ENCODE measurements around the gene OR10G6. TPM values are rescaled to one million over a fixed set of nuclear protein-coding genes. Genes with fewer than 3 reads are reported as not detected.

The OR10G6 gene
- total and polyA plus RNA-seq, 2 of the 8 experiments (the other 6 are each of a cell fraction or from before 2014, with no cell fraction given) = not detected

DNA sequence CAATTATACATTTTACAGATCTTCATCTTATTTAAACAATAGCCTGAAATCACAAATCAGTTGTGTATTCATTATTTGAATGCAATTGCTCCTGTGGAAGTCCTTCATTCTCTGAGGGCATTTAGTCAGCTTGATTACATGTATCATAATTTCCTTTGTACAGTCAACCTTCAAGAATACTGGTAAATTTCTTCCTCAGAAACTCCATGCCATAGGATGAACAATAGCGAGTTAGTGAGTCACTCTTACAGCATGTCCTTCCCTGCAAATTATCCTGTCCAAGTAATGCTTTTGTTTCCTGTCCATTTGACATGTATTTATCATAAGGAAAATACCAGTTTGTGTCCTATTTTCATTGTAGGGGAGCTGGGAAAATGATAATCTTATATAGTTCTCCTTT lies 21.1 kb downstream of the OR10G6 start:
- no peaks in the 10 kb centered on the region for H3K4me1 ChIP-seq (replicated peaks in 1 of 4; ENCODE audit: control insufficient read depth in 3 of 4, insufficient read depth in 4 of 4, low read length in 3 of 4)
- no peaks in the 10 kb centered on the region for H3K36me3 ChIP-seq (ENCODE audit: control insufficient read depth in 2 of 4, insufficient read depth in 4 of 4, low read length in 3 of 4)
- no peak overlapping the region for H3K9ac ChIP-seq (replicated peaks in 1 of 4; ENCODE audit: extremely low read depth in 1 of 4, low read depth in 3 of 4, low read length in 3 of 4)
- H3K79me2 ChIP-seq (ENCODE audit: control insufficient read depth in 1 of 2, insufficient read depth in 2 of 2, low read length in 2 of 2) = no peaks in the 10 kb centered on the region
- ChIA-PET POLR2A (ENCODE audit: partially characterized antibody) (no interaction called here), CTCF (ENCODE audit: partially characterized antibody) (no interaction called here)
- H3K56ac ChIP-seq (replicated peaks; ENCODE audit: insufficient read length, low read depth, low read length) = no peak overlapping the region
- H2BK15ac ChIP-seq (ENCODE audit: low read length) = no peak overlapping the region
- no peak overlapping the region for H2AK5ac ChIP-seq (ENCODE audit: low read depth, low read length)
- no peaks in the 10 kb centered on the region for H3K79me1 ChIP-seq (ENCODE audit: low read depth, low read length)
- no peak overlapping the region for H4K5ac ChIP-seq (ENCODE audit: insufficient read length, low read depth, low read length)
- H4K91ac ChIP-seq (replicated peaks; ENCODE audit: insufficient read length, low read length) = no peak overlapping the region
- H2BK20ac ChIP-seq (ENCODE audit: low read length) = no peak overlapping the region
- no peak overlapping the region for H2BK5ac ChIP-seq (ENCODE audit: low read depth, low read length)
- TF ChIP-seq SP1 (IDR thresholded peaks at IDR 0.05; ENCODE audit: low read depth, low read length) (no peak), SIN3A (conservative IDR thresholded peaks at IDR 0.05 in 1 of 2, IDR thresholded peaks at IDR 0.05 in 1 of 2; ENCODE audit: low read depth in 1 of 2, low read length in 2 of 2) (no peak), SAP30 (IDR thresholded peaks at IDR 0.05; ENCODE audit: insufficient read depth, insufficient replicate concordance, low read length) (no peak), CHD2 (IDR thresholded peaks at IDR 0.05; ENCODE audit: low read length) (no peak), SUZ12 (IDR thresholded peaks at IDR 0.05; ENCODE audit: low read length) (no peak), RFX5 (IDR thresholded peaks at IDR 0.05; ENCODE audit: borderline replicate concordance, low read depth, low read length) (no peak), TAF7 (optimal IDR thresholded peaks at IDR 0.05; ENCODE audit: borderline replicate concordance, low read depth, low read length) (no peak)
- TF ChIP-seq, protein P1, sequence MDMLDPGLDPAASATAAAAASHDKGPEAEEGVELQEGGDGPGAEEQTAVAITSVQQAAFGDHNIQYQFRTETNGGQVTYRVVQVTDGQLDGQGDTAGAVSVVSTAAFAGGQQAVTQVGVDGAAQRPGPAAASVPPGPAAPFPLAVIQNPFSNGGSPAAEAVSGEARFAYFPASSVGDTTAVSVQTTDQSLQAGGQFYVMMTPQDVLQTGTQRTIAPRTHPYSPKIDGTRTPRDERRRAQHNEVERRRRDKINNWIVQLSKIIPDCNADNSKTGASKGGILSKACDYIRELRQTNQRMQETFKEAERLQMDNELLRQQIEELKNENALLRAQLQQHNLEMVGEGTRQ (IDR thresholded peaks at IDR 0.05; ENCODE audit: low read length) = no peak
- H3K14ac ChIP-seq (ENCODE audit: insufficient read length) = no peak overlapping the region
- no peaks in the 10 kb centered on the region for H3K27me3 ChIP-seq (replicated peaks in 1 of 4; ENCODE audit: control insufficient read depth in 3 of 4, extremely low read depth in 1 of 4, insufficient read depth in 3 of 4, low read length in 3 of 4)
- no peaks in the 10 kb centered on the region for H3K23me2 ChIP-seq (ENCODE audit: low read depth, low read length)
- no peak overlapping the region for H3K4ac ChIP-seq (replicated peaks; ENCODE audit: insufficient read length, low read depth, low read length)
- no peaks in the 10 kb centered on the region for H3K9me3 ChIP-seq (ENCODE audit: insufficient read depth in 2 of 2, low read depth in 1 of 2, low read length in 1 of 2)
- no peak overlapping the region for H3K27ac ChIP-seq (ENCODE audit: low read depth, low read length)
- no peak overlapping the region for H3K4me2 ChIP-seq (ENCODE audit: insufficient read depth in 1 of 2, low read depth in 2 of 2, low read length in 2 of 2)
- FAIRE-seq (no peak), DNase-seq (ENCODE audit: low read depth in 1 of 2, low spot score in 2 of 2) (no peak)
- H3K23ac ChIP-seq (ENCODE audit: insufficient read length) = no peak overlapping the region
- H4K8ac ChIP-seq (ENCODE audit: extremely low read depth, insufficient read depth, low read length) = no peak overlapping the region
- H2BK120ac ChIP-seq (replicated peaks; ENCODE audit: low read depth, low read length) = no peak overlapping the region
- 77% methylated on average over 1 of the region's 1 CpG; no CpG with 5 or more reads in 1 of the 2 experiments for WGBS, 2 experiments (ENCODE audit: extremely low coverage in 1 of 2, insufficient coverage in 1 of 2, insufficient read length in 1 of 2, insufficient replicate concordance in 2 of 2, low coverage in 1 of 2, low lambda C conversion rate in 2 of 2, missing lambda C conversion rate in 1 of 2)
- H3K18ac ChIP-seq (ENCODE audit: extremely low read depth, low read length) = no peak overlapping the region
- H2BK12ac ChIP-seq (ENCODE audit: low read depth, low read length) = no peak overlapping the region
- H3K4me3 ChIP-seq (ENCODE audit: extremely low read depth in 1 of 4, insufficient read depth in 2 of 4, low read depth in 3 of 4, low read length in 4 of 4) = no peak overlapping the region
- no peak overlapping the region for H2AFZ ChIP-seq (ENCODE audit: low read length)
- H4K20me1 ChIP-seq (replicated peaks in 1 of 2; ENCODE audit: control insufficient read depth in 1 of 2, insufficient read depth in 2 of 2, low read length in 2 of 2) = no peaks in the 10 kb centered on the region
